Measurements from ENCODE around the gene KRT79. TPM values are rescaled to one million over a fixed set of nuclear protein-coding genes. Genes with fewer than 3 reads are reported as not detected.

Gene KRT79
- total and polyA plus RNA-seq, 9 of the 15 experiments (the other 6 are each of a cell fraction or from before 2014, with no cell fraction given), result 0.03 to 2.3 (median 0.23) TPM; not detected in 2

DNA sequence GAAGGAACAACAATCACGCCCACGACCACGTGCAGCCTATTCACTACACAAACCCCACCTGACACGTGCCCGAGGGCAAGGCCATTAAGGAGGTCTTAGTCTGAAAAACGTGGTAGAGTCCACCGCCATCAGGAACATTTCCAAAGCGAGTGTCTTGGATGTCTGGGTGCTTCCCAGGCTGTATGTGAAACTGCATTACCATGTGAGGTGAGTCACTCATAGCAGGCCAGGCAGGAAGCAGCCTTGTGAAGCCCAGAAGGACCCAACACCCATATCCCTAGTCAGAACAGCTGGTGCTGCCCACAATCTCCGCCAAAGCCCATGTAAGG is 3.3 kb upstream of the KRT79 start (continued):
- TF ChIP-seq NONO (IDR thresholded peaks at IDR 0.05; ENCODE audit: low read depth in 2 of 2, low read length in 1 of 2) (no peak), FOSL1 (tag; conservative IDR thresholded peaks at IDR 0.05) (peak; percentile 43), ELF1 (tag; IDR thresholded peaks at IDR 0.05) (no peak), ZNF507 (tag; conservative IDR thresholded peaks at IDR 0.05) (no peak), ZNF584 (CRISPR knock-in tag; IDR thresholded peaks at IDR 0.05; ENCODE audit: low read depth) (0 out of 2 replicates have a peak, but pooled peaks have one; percentile 36), NFYB (IDR thresholded peaks at IDR 0.05; ENCODE audit: extremely low read depth, insufficient read length) (no peak)
- TF ChIP-seq, protein P1, sequence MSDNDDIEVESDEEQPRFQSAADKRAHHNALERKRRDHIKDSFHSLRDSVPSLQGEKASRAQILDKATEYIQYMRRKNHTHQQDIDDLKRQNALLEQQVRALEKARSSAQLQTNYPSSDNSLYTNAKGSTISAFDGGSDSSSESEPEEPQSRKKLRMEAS (CRISPR knock-in tag; IDR thresholded peaks at IDR 0.05), result peak; percentile 34; the same call in 1 of the 2 replicates
- TF ChIP-seq, protein P2, sequence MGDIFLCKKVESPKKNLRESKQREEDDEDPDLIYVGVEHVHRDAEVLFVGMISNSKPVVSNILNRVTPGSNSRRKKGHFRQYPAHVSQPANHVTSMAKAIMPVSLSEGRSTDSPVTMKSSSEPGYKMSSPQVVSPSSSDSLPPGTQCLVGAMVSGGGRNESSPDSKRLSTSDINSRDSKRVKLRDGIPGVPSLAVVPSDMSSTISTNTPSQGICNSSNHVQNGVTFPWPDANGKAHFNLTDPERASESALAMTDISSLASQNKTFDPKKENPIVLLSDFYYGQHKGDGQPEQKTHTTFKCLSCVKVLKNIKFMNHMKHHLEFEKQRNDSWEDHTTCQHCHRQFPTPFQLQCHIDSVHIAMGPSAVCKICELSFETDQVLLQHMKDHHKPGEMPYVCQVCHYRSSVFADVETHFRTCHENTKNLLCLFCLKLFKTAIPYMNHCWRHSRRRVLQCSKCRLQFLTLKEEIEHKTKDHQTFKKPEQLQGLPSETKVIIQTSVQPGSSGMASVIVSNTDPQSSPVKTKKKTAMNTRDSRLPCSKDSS (IDR thresholded peaks at IDR 0.05; ENCODE audit: low read depth, partially characterized antibody), result no peak

Measured in K562 (cell line).